A549 (cell line): ENCODE data around the gene IRX5.

Source experiments
- CBX8 ChIP-seq: fragments of 200-600 bp; sonication (generic); IDR thresholded peaks from 2 replicates; pipeline ENCODE4 v1.6.1; 2016
- CEBPB ChIP-seq, 2 experiments: fragments of >200 bp in 1 of 2; sonication (Bioruptor Twin) in 1 of 2; formaldehyde crosslinking in 1 of 2; IDR thresholded peaks; 2 replicates each; pipeline ENCODE4 v1.6.1; 2012 to 2016
- CTCF ChIP-seq: fragments of >200 bp; sonication (Bioruptor Twin); formaldehyde crosslinking; IDR thresholded peaks from 3 replicates; pipeline ENCODE4 v1.5.1; 2016
- EP300 ChIP-seq, 2 experiments: fragments of >200 bp; sonication (Bioruptor Twin); formaldehyde crosslinking; IDR thresholded peaks; 2 replicates in 1 of 2; 3 replicates in 1 of 2; pipeline ENCODE4 v1.6.1; 2016 to 2017
- JUN ChIP-seq, 2 experiments: fragments of >200 bp; sonication (Bioruptor Twin); formaldehyde crosslinking; IDR thresholded peaks; 2 replicates in 1 of 2; 3 replicates in 1 of 2; pipeline ENCODE4 v1.6.1; 2016 to 2017
- NPAS2 ChIP-seq: fragments of 250-450 bp; sonication (Bioruptor Pico); IDR thresholded peaks from 2 replicates; pipeline ENCODE4 v1.8.0; 2022; ENCODE audit warnings: mild to moderate bottlenecking, moderate library complexity, borderline replicate concordance
- PBX3 ChIP-seq: IDR thresholded peaks from 2 replicates; pipeline ENCODE4 v1.6.1; 2012
- POLR2A ChIP-seq: IDR thresholded peaks from 2 replicates; pipeline ENCODE4 v1.6.1; 2012; ENCODE audit warnings: mild to moderate bottlenecking, low read length
- RAD21 ChIP-seq, 2 experiments: fragments of >200 bp in 1 of 2; sonication (Bioruptor Twin) in 1 of 2; formaldehyde crosslinking in 1 of 2; IDR thresholded peaks in 1 of 2; conservative IDR thresholded peaks in 1 of 2; 2 replicates in 1 of 2; 3 replicates in 1 of 2; pipeline ENCODE4 v1.6.1; 2012 to 2018; ENCODE audit warnings: inconsistent platforms in 1 of 2
- RCOR1 ChIP-seq: fragments of 150-350 bp; IDR thresholded peaks from 2 replicates; pipeline ENCODE4 v1.6.1; 2014; ENCODE audit warnings: antibody characterized with exemption, low read length, low read depth
- REST ChIP-seq: fragments of 200-600 bp; sonication (generic); IDR thresholded peaks from 2 replicates; pipeline ENCODE4 v1.6.1; 2016; ENCODE audit warnings: antibody characterized with exemption, mild to moderate bottlenecking, moderate library complexity
- ZNF302 ChIP-seq: fragments of 250-450 bp; sonication (Bioruptor Pico); IDR thresholded peaks from 2 replicates; pipeline ENCODE4 v1.9.0; 2021; ENCODE audit warnings: inconsistent platforms, mild to moderate bottlenecking, moderate library complexity
- ZSCAN20 ChIP-seq: fragments of 250-450 bp; sonication (Bioruptor Pico); IDR thresholded peaks from 2 replicates; pipeline ENCODE4 v1.8.0; 2022; ENCODE audit warnings: mild to moderate bottlenecking, moderate library complexity

- TF ChIP-seq ZNF302 (CRISPR knock-in tag) (no peak), CTCF (no peak), NPAS2 (CRISPR knock-in tag) (no peak), PBX3 (no peak), POLR2A (no peak), CEBPB (IDR thresholded peaks at IDR 0.05) (no peak), JUN (IDR thresholded peaks at IDR 0.05) (no peak), EP300 (IDR thresholded peaks at IDR 0.05) (no peak), RAD21 (conservative IDR thresholded peaks at IDR 0.05 in 1 of 2, IDR thresholded peaks at IDR 0.05 in 1 of 2) (no peak), RCOR1 (no peak), CBX8 (no peak), ZSCAN20 (CRISPR knock-in tag) (no peak), REST (no peak)
Measured at GRCh38 chr16:54964239-54964638, 33.6 kb downstream of the IRX5 start.
